ENCODE data around the gene DLGAP4. TPM values are rescaled to one million over a fixed set of nuclear protein-coding genes. Genes with fewer than 3 reads are reported as not detected.
A peak's percentile ranks its signal among the peaks of the same experiment; 100 is the strongest.

The DLGAP4 gene
- total RNA-seq, 2 donors from 2014 or later: 62.9 to 78.2 TPM

GRCh38 chr20:36390269-36390668 is 84.1 kb downstream of the DLGAP4 start:
- H3K27me3 Mint-ChIP-seq (ENCODE audit: insufficient read depth): peaks cover 4% of the 10 kb centered on the region
- WGBS, 2 experiments (ENCODE audit: insufficient coverage in 1 of 2, insufficient read length in 1 of 2): 88% methylated on average over 2 of the region's 2 CpGs; no CpG with 5 or more reads in 1 of the 2 experiments

GRCh38 chr20:36390719-36391415 is 84.7 kb downstream of the DLGAP4 start:
- WGBS, 2 experiments (ENCODE audit: insufficient coverage in 1 of 2, insufficient read length in 1 of 2): 73 to 78% methylated on average over 2 to 6 of the region's 6 CpGs
- peak overlapping the region; percentile 69 for H3K27ac Mint-ChIP-seq
- no peak overlapping the region for H3K4me3 Mint-ChIP-seq
- H3K36me3 ChIP-seq (ENCODE audit: control insufficient read depth, insufficient read depth, low read length): no peaks in the 10 kb centered on the region
- no peak for TF ChIP-seq CTCF (conservative IDR thresholded peaks at IDR 0.05)
- no peaks in the 10 kb centered on the region for H3K9me3 Mint-ChIP-seq
- DNase-seq: no peak
- no peaks in the 10 kb centered on the region for H3K9me3 ChIP-seq (ENCODE audit: control insufficient read depth, low read length)
- H3K4me3 ChIP-seq (ENCODE audit: low read length): no peak overlapping the region
- no peaks in the 10 kb centered on the region for H3K36me3 Mint-ChIP-seq (ENCODE audit: low read depth)
- peaks cover 4% of the 10 kb centered on the region for H3K27me3 Mint-ChIP-seq (ENCODE audit: insufficient read depth)
- peaks cover 9% of the 10 kb centered on the region for H3K4me1 Mint-ChIP-seq
- no peaks in the 10 kb centered on the region for H3K27me3 ChIP-seq (ENCODE audit: control insufficient read depth, insufficient read depth, low read length, poor library complexity, severe bottlenecking)
- no peaks in the 10 kb centered on the region for H3K4me1 ChIP-seq (ENCODE audit: control insufficient read depth, insufficient read depth, low read length)
- peak overlapping the region; percentile 44 for H3K27ac ChIP-seq (ENCODE audit: low read depth, low read length)
- H3K9ac ChIP-seq (ENCODE audit: extremely low read depth, low read length, poor library complexity, severe bottlenecking): no peak overlapping the region

More at GRCh38 chr20:36390269-36390668, 84.1 kb downstream of the DLGAP4 start:
- no peak for DNase-seq
- H3K9ac ChIP-seq (ENCODE audit: extremely low read depth, low read length, poor library complexity, severe bottlenecking): no peak overlapping the region
- TF ChIP-seq CTCF (conservative IDR thresholded peaks at IDR 0.05): no peak
- no peak overlapping the region for H3K4me3 ChIP-seq (ENCODE audit: low read length)
- H3K4me3 Mint-ChIP-seq: no peak overlapping the region
- no peaks in the 10 kb centered on the region for H3K36me3 Mint-ChIP-seq (ENCODE audit: low read depth)
- no peaks in the 10 kb centered on the region for H3K4me1 ChIP-seq (ENCODE audit: control insufficient read depth, insufficient read depth, low read length)
- H3K27me3 ChIP-seq (ENCODE audit: control insufficient read depth, insufficient read depth, low read length, poor library complexity, severe bottlenecking): no peaks in the 10 kb centered on the region
- no peak overlapping the region for H3K27ac Mint-ChIP-seq
- H3K4me1 Mint-ChIP-seq: peaks cover 9% of the 10 kb centered on the region
- H3K27ac ChIP-seq (ENCODE audit: low read depth, low read length): no peak overlapping the region
- H3K9me3 Mint-ChIP-seq: no peaks in the 10 kb centered on the region
- no peaks in the 10 kb centered on the region for H3K9me3 ChIP-seq (ENCODE audit: control insufficient read depth, low read length)
- H3K36me3 ChIP-seq (ENCODE audit: control insufficient read depth, insufficient read depth, low read length): no peaks in the 10 kb centered on the region

GRCh38 chr20:36391456-36391855 is 85.3 kb downstream of the DLGAP4 start:
- peak overlapping the region; percentile 44 for H3K27ac ChIP-seq (ENCODE audit: low read depth, low read length)
- 0 to 39% methylated on average over 3 to 5 of the region's 5 CpGs for WGBS, 2 experiments (ENCODE audit: insufficient coverage in 1 of 2, insufficient read length in 1 of 2)
- DNase-seq: peak; percentile 91

More at GRCh38 chr20:36391456-36391855, 85.3 kb downstream of the DLGAP4 start:
- Mint-ChIP-seq H3K36me3 (ENCODE audit: low read depth) (no peaks in the 10 kb centered on the region), H3K27ac (peak overlapping the region; percentile 69), H3K27me3 (ENCODE audit: insufficient read depth) (peaks cover 2% of the 10 kb centered on the region), H3K9me3 (peaks cover 3% of the 10 kb centered on the region), H3K4me3 (no peak overlapping the region), H3K4me1 (peaks cover 9% of the 10 kb centered on the region)
- no peaks in the 10 kb centered on the region for H3K9me3 ChIP-seq (ENCODE audit: control insufficient read depth, low read length)
- H3K4me3 ChIP-seq (ENCODE audit: low read length): no peak overlapping the region
- H3K36me3 ChIP-seq (ENCODE audit: control insufficient read depth, insufficient read depth, low read length): no peaks in the 10 kb centered on the region
- no peak overlapping the region for H3K9ac ChIP-seq (ENCODE audit: extremely low read depth, low read length, poor library complexity, severe bottlenecking)
- no peaks in the 10 kb centered on the region for H3K27me3 ChIP-seq (ENCODE audit: control insufficient read depth, insufficient read depth, low read length, poor library complexity, severe bottlenecking)
- TF ChIP-seq CTCF (conservative IDR thresholded peaks at IDR 0.05): no peak
- no peaks in the 10 kb centered on the region for H3K4me1 ChIP-seq (ENCODE audit: control insufficient read depth, insufficient read depth, low read length)

Data from endodermal cell (in vitro differentiated cells).